Mucosa of rectum (tissue), 2 donors: Measurements from ENCODE around the gene VILL.

Experiments
- H3K27ac ChIP-seq, 2 donors: one replicate each; pipeline ENCODE4 v1.7.0; 2013; ENCODE audit warnings: inconsistent platforms in 2 of 2, low read depth in 2 of 2, low read length in 2 of 2
- H3K27me3 ChIP-seq, 2 donors: one replicate each; pipeline ENCODE4 v1.7.0; 2013; ENCODE audit warnings: low read length in 2 of 2; ENCODE audit not compliant: control insufficient read depth in 2 of 2, insufficient read depth in 2 of 2
- H3K36me3 ChIP-seq, 2 donors: one replicate each; pipeline ENCODE4 v1.7.0; 2013; ENCODE audit warnings: low read length in 2 of 2; ENCODE audit not compliant: control insufficient read depth in 2 of 2, insufficient read depth in 2 of 2
- H3K4me1 ChIP-seq, 2 donors: one replicate each; pipeline ENCODE4 v1.7.0; 2013; ENCODE audit warnings: low read length in 2 of 2, mild to moderate bottlenecking in 1 of 2; ENCODE audit not compliant: control insufficient read depth in 2 of 2, insufficient read depth in 2 of 2
- H3K4me3 ChIP-seq, 2 donors: one replicate each; pipeline ENCODE4 v1.7.0; 2013; ENCODE audit warnings: low read length in 2 of 2
- H3K9ac ChIP-seq, 2 donors: one replicate each; pipeline ENCODE4 v1.7.0; 2013; ENCODE audit warnings: low read length in 2 of 2, low read depth in 1 of 2, mild to moderate bottlenecking in 1 of 2
- H3K9me3 ChIP-seq, 2 donors: one replicate each; pipeline ENCODE4 v1.7.0; 2013; ENCODE audit warnings: low read length in 2 of 2; ENCODE audit not compliant: control insufficient read depth in 2 of 2
- donor health status: healthy.
- donor health status: Normal muscosa, but diverticular disease.

The VILL gene

GRCh38 chr3:38005076-38006020 lies 14.8 kb downstream of the VILL start:
- H3K9me3 ChIP-seq, result no peaks in the 10 kb centered on the region
- peaks cover 31 to 39% of the 10 kb centered on the region in 2 donors for H3K4me1 ChIP-seq
- H3K4me3 ChIP-seq, result no peak overlapping the region
- H3K27ac ChIP-seq, result peak overlapping the region; percentile 90 to 96
- peaks cover 60 to 63% of the 10 kb centered on the region in 2 donors for H3K36me3 ChIP-seq
- H3K27me3 ChIP-seq, result no peaks in the 10 kb centered on the region
- H3K9ac ChIP-seq, result peak overlapping the region; percentile 1 to 75

GRCh38 chr3:38006031-38006430 lies 15.4 kb downstream of the VILL start:
- no peaks in the 10 kb centered on the region for H3K9me3 ChIP-seq
- peaks cover 31 to 39% of the 10 kb centered on the region in 2 donors for H3K4me1 ChIP-seq
- H3K27ac ChIP-seq, result peak overlapping the region; percentile 16 to 17
- H3K4me3 ChIP-seq, result no peak overlapping the region
- H3K9ac ChIP-seq, result peak overlapping the region in 1 of 2 donors; percentile 41
- peaks cover 55 to 66% of the 10 kb centered on the region in 2 donors for H3K36me3 ChIP-seq
- H3K27me3 ChIP-seq, result no peaks in the 10 kb centered on the region

GRCh38 chr3:38006445-38006995 lies 15.9 kb downstream of the VILL start:
- peaks cover 31 to 39% of the 10 kb centered on the region in 2 donors for H3K4me1 ChIP-seq
- H3K4me3 ChIP-seq, result no peak overlapping the region
- H3K9me3 ChIP-seq, result no peaks in the 10 kb centered on the region
- no peak overlapping the region for H3K9ac ChIP-seq
- no peaks in the 10 kb centered on the region for H3K27me3 ChIP-seq
- peaks cover 53 to 66% of the 10 kb centered on the region in 2 donors for H3K36me3 ChIP-seq
- peak overlapping the region in 1 of 2 donors; percentile 17 for H3K27ac ChIP-seq

DNA sequence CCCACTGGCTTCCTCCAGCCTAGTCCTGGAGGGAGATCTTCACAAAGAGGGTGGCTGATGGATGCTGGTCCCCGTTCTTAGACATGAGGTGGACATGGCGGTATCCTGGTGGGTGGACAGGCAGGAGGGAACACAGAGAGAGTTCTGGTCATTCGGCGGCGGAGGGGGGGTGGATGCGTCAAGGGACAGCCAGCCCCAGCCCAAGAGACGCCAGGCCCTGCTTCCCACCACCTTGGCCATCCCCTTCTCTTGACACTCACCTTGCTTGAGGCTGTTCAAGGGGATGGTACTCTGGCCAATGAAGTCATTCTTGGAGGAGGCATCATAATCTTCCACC lies 17.1 kb downstream of the VILL start:
- no peak overlapping the region for H3K9ac ChIP-seq
- H3K27me3 ChIP-seq, result no peaks in the 10 kb centered on the region
- H3K36me3 ChIP-seq, result peaks cover 42 to 55% of the 10 kb centered on the region in 2 donors
- H3K4me1 ChIP-seq, result peaks cover 29 to 33% of the 10 kb centered on the region in 2 donors
- H3K9me3 ChIP-seq, result no peaks in the 10 kb centered on the region
- H3K4me3 ChIP-seq, result no peak overlapping the region
- no peak overlapping the region for H3K27ac ChIP-seq

GRCh38 chr3:38008191-38008701 lies 17.7 kb downstream of the VILL start:
- Histone ChIP-seq H3K36me3 (peaks cover 39 to 52% of the 10 kb centered on the region in 2 donors), H3K27me3 (no peaks in the 10 kb centered on the region), H3K4me3 (no peak overlapping the region), H3K9me3 (no peaks in the 10 kb centered on the region), H3K9ac (no peak overlapping the region), H3K27ac (no peak overlapping the region), H3K4me1 (peaks cover 26 to 27% of the 10 kb centered on the region in 2 donors)

GRCh38 chr3:38008971-38009580 lies 18.5 kb downstream of the VILL start:
- Histone ChIP-seq H3K27me3 (no peaks in the 10 kb centered on the region), H3K27ac (no peak overlapping the region), H3K9me3 (no peaks in the 10 kb centered on the region), H3K36me3 (peaks cover 39 to 52% of the 10 kb centered on the region in 2 donors), H3K4me3 (no peak overlapping the region), H3K9ac (no peak overlapping the region), H3K4me1 (peaks cover 17 to 22% of the 10 kb centered on the region in 2 donors)

DNA sequence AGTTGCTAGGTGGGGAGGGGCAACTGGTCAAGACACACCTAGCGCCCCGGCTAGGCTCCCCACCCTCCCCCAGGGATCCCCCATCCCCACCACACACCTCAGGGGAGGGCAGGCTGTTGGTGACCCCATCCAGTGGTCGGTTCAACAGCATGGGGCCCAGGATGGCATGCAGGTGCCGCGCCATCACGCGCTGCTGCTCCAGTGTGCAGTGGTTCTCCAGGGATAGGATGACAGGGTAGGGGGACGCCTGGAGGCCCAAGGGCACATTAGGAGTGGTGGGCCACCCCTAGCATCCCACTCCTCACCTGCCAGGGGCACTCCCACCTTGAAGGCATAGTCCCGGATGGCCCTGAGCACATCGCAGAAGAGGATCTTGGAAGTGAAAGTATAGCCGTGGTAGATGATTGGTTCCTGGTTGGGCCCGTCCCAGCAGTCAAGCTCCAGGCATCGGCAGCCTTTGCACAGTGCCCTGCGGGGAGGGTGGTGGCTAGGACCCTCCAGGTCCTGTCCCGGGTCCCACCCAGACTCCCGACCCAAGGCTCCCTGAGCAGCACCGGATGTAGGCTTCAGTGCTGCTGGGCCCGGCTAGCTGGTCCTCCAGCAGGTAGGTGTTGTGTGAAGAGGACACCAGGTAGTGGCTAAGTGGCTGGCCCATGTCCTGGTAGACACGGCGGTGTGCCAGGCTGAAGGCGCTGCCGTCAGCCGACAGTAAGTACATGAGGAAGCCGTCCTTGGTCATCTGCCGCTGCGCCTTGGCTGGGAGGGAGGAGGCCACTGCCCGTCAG lies 19.4 kb downstream of the VILL start:
- H3K9ac ChIP-seq, result peak overlapping the region in 1 of 2 donors; percentile 8
- H3K4me1 ChIP-seq, result peaks cover 9 to 14% of the 10 kb centered on the region in 2 donors
- H3K36me3 ChIP-seq, result peaks cover 39 to 52% of the 10 kb centered on the region in 2 donors
- no peak overlapping the region for H3K4me3 ChIP-seq
- no peak overlapping the region for H3K27ac ChIP-seq
- H3K27me3 ChIP-seq, result no peaks in the 10 kb centered on the region
- H3K9me3 ChIP-seq, result no peaks in the 10 kb centered on the region

DNA sequence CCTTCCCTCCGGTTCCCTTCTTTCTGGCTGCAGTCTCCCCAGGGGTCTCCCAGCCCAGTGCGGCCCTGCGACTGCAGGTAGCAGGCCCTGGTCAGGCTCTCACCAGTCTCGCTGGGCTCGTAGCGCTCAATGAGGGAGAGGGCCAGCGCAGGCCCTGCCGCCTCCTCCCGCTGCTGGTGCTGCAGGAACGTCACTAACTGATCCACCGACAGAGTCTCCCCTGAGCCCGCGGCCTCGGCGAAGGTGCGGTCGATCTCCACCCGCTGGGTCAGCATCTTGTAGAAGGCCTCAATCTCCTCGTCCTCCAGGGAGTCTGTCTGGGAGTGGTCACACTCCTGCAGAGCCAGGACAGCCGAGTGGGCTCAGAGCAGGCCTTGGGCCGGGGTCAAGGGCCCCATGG lies 20.5 kb downstream of the VILL start:
- H3K4me3 ChIP-seq, result no peak overlapping the region
- no peak overlapping the region for H3K27ac ChIP-seq
- H3K9me3 ChIP-seq, result no peaks in the 10 kb centered on the region
- H3K9ac ChIP-seq, result no peak overlapping the region
- H3K4me1 ChIP-seq, result peaks cover 7 to 15% of the 10 kb centered on the region in 2 donors
- H3K36me3 ChIP-seq, result peaks cover 41 to 58% of the 10 kb centered on the region in 2 donors
- no peaks in the 10 kb centered on the region for H3K27me3 ChIP-seq

- H3K27ac ChIP-seq, result peak overlapping the region; percentile 80 to 87
- peaks cover 44 to 51% of the 10 kb centered on the region in 2 donors for H3K36me3 ChIP-seq
- no peak overlapping the region for H3K4me3 ChIP-seq
Observed at GRCh38 chr3:38015485-38015884, 24.9 kb downstream of the VILL start.

More at GRCh38 chr3:38015485-38015884, 24.9 kb downstream of the VILL start:
- Histone ChIP-seq H3K9me3 (no peaks in the 10 kb centered on the region), H3K4me1 (peaks cover 10 to 24% of the 10 kb centered on the region in 2 donors), H3K9ac (peak overlapping the region; percentile 35 to 49), H3K27me3 (no peaks in the 10 kb centered on the region)
